Cardiac muscle cell (in vitro differentiated cells and primary cell): ENCODE data around the gene UNC13A. TPM values are rescaled to one million over a fixed set of nuclear protein-coding genes. Genes with fewer than 3 reads are reported as not detected.

ENCODE experiments used
- DNase-seq, 2 donors: peaks; one replicate each; pipeline versions ENCODE4 v3.0.0 to v3.0.0-alpha.2; 2010 to 2017; ENCODE audit warnings: low read depth in 1 of 2, low spot score in 1 of 2
- H3K27ac ChIP-seq: fragments of 200-600 bp; sonication (generic); 2 replicates; pipeline ENCODE4 v1.5.1; 2016
- H3K27me3 ChIP-seq: fragments of 200-600 bp; sonication (generic); 2 replicates; pipeline ENCODE4 v1.6.0; 2016; ENCODE audit warnings: control low read depth
- H3K36me3 ChIP-seq: fragments of 200-600 bp; sonication (generic); 2 replicates; pipeline ENCODE4 v1.5.1; 2016; ENCODE audit warnings: control low read depth
- H3K4me1 ChIP-seq: fragments of 200-600 bp; sonication (generic); 2 replicates; pipeline ENCODE4 v1.8.1; 2017; ENCODE audit warnings: low read depth, mild to moderate bottlenecking, mixed run types
- H3K4me3 ChIP-seq: fragments of 200-600 bp; sonication (generic); 2 replicates; pipeline ENCODE4 v1.5.1; 2016; ENCODE audit warnings: mild to moderate bottlenecking
- H3K9me3 ChIP-seq: fragments of 200-600 bp; sonication (generic); 2 replicates; pipeline ENCODE4 v1.5.1; 2017; ENCODE audit warnings: low read depth, mild to moderate bottlenecking, control low read depth
- polyA plus RNA-seq: library from polyadenylated mRNA; unstranded; fragments of >200 nt; fragmentation: Nextera tagmentation; extraction: Ambion mirVana; gene quantifications from 2 replicates; pipeline ENCODE4 v1.2.1, GENCODE V29; 2016
- total RNA-seq: library from RNA; depleted of rRNA; stranded (reverse); fragments of >200 nt; gene quantifications from 2 replicates; pipeline ENCODE4 v1.2.3, GENCODE V29; 2016
- TF ChIP-seq, protein P1 (sequence below): IDR thresholded peaks from 2 replicates; pipeline ENCODE4 v1.5.1; 2012; ENCODE audit warnings: low read depth, mild to moderate bottlenecking, low read length

UNC13A gene
- total and polyA plus RNA-seq, 2 experiments from 2014 or later: 0.31 to 0.54 TPM

DNA sequence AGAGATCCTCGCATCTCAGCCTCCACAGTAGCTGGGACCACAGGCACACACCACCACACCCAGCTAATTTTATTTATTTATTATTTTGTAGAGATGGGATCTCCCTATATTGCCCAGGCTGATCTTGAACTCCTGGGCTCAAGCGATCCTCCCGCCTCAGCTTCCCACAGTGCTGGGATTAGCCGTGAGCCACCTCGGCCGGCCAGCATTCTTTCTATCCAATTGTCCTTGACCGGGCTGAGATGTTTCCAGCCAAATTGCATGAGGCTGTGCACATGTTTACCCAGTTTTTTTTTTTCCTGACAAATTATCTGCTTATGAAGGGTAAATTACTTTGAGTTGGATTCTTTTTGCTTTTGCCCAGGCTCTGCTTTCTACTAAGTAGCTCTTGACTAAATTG, 28.2 kb downstream of the UNC13A start:
- no peak for DNase-seq
- no peak overlapping the region for H3K27ac ChIP-seq
- TF ChIP-seq, protein P1, sequence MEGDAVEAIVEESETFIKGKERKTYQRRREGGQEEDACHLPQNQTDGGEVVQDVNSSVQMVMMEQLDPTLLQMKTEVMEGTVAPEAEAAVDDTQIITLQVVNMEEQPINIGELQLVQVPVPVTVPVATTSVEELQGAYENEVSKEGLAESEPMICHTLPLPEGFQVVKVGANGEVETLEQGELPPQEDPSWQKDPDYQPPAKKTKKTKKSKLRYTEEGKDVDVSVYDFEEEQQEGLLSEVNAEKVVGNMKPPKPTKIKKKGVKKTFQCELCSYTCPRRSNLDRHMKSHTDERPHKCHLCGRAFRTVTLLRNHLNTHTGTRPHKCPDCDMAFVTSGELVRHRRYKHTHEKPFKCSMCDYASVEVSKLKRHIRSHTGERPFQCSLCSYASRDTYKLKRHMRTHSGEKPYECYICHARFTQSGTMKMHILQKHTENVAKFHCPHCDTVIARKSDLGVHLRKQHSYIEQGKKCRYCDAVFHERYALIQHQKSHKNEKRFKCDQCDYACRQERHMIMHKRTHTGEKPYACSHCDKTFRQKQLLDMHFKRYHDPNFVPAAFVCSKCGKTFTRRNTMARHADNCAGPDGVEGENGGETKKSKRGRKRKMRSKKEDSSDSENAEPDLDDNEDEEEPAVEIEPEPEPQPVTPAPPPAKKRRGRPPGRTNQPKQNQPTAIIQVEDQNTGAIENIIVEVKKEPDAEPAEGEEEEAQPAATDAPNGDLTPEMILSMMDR: no peak
- no peaks in the 10 kb centered on the region for H3K4me1 ChIP-seq
- no peaks in the 10 kb centered on the region for H3K36me3 ChIP-seq
- no peaks in the 10 kb centered on the region for H3K27me3 ChIP-seq
- H3K4me3 ChIP-seq: no peak overlapping the region
- H3K9me3 ChIP-seq: no peaks in the 10 kb centered on the region

DNA sequence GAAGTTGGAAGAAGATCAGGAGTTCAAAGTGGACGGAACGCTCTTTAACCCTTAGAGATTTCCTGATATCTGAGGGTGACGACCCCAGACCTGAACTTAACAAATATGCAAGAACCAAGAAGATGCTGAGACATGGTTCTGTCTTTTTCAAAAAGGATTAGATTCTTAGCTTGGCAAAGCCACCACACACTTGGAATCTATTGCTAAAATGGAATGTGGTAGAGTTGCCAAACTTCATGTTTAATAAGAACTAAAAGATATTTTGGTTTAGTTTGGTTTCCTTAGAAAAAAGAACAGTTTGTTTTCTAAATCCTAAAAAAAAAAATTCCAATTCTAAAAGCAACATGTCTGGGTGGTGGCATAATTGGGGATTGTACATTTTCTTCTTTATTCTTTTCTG, 29.5 kb downstream of the UNC13A start:
- no peak overlapping the region for H3K4me3 ChIP-seq
- no peaks in the 10 kb centered on the region for H3K9me3 ChIP-seq
- H3K27me3 ChIP-seq: no peaks in the 10 kb centered on the region
- H3K4me1 ChIP-seq: no peaks in the 10 kb centered on the region
- peak in 1 of 2 donors; percentile 31 for DNase-seq
- TF ChIP-seq, protein P1: no peak
- no peak overlapping the region for H3K27ac ChIP-seq
- no peaks in the 10 kb centered on the region for H3K36me3 ChIP-seq

DNA sequence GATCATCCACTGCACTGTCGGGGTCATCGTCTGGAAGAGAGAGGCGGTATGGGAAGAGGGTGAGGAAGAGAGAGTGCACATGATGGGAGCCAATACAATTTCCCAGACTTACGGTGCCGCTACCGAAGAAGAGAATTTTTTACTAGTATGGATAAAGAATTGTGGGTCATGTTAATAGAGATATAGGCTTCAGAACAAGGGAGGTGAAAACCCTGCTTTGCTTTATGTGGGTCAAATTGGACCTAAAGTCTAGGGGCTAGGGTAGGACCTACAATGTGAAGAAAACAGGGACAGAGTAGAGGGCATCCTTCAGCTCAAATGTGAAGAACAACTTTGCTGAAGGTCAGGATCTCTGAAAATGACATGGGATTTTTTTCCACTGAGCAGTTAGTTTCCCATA, 29.9 kb downstream of the UNC13A start:
- TF ChIP-seq, protein P1: no peak
- no peaks in the 10 kb centered on the region for H3K27me3 ChIP-seq
- H3K4me1 ChIP-seq: no peaks in the 10 kb centered on the region
- no peaks in the 10 kb centered on the region for H3K9me3 ChIP-seq
- H3K36me3 ChIP-seq: no peaks in the 10 kb centered on the region
- no peak overlapping the region for H3K27ac ChIP-seq
- no peak overlapping the region for H3K4me3 ChIP-seq
- DNase-seq: no peak

DNA sequence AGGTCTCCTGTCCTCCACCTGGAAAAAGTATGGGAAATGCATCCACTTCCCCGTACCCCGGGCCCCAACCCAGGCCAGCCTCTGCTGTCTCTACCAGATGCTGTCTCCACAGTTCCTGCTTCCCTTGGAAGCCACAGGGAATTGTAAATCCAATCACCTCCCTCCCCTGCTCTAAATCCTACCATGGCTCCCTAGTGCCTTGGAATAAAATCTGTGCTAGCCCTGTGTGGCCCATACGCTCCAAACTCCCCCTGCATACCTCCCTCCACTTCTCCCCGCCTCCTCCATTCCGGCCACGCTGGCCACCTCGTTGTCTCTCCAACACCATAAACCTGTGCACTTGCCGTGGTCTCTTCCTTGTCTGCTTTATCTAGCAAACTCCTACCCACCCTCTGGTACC, 31.2 kb downstream of the UNC13A start:
- no peak overlapping the region for H3K27ac ChIP-seq
- H3K36me3 ChIP-seq: no peaks in the 10 kb centered on the region
- H3K27me3 ChIP-seq: no peaks in the 10 kb centered on the region
- TF ChIP-seq, protein P1: no peak
- DNase-seq: no peak
- H3K4me1 ChIP-seq: no peaks in the 10 kb centered on the region
- H3K9me3 ChIP-seq: no peaks in the 10 kb centered on the region
- H3K4me3 ChIP-seq: no peak overlapping the region

DNA sequence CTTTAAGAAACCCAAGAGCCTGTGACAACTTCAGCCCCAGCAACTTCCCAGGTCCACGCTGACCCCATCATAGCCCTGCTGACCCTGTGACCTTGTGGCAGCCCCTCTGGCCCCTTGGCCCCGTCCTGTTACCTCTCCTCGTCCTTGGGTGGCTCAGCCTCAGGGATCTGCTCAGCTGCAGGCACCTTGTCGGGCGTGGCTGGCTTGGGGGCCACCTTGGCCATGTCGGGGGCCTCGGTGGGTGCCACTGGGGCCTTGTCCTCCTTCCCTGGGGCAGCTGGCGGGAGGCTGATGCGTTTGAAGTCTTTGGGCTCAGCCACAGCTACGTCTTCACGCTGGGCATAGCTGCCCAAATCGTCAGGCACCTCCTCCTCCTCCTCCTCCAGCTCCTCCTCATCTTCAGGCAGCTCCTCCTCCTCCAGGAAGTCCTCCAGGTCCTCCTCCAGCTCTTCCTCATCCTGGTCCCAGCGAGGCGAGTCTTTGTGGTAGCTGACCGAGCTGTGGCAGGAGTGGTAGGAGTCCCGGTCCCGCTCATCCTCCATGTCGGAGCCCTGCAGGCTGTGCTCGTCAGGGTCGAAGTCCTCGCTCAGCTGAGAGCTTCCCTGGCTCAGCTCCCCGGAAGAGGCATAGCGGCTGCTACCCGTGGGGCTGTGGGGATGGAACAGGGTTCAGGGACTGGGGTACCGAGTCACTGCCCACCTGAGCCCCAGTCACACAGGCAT, 32.2 kb downstream of the UNC13A start:
- no peak for DNase-seq
- Histone ChIP-seq H3K4me1 (no peaks in the 10 kb centered on the region), H3K4me3 (no peak overlapping the region), H3K36me3 (no peaks in the 10 kb centered on the region), H3K27ac (no peak overlapping the region), H3K27me3 (no peaks in the 10 kb centered on the region), H3K9me3 (no peaks in the 10 kb centered on the region)
- TF ChIP-seq, protein P1: no peak
